GM18867 (cell line): ENCODE measurements around the gene CAPZB.

Source experiments
- ATAC-seq: cut with Tn5 transposase; IDR thresholded peaks from one replicate; pipeline ENCODE4 v1.9.1; 2021; ENCODE audit warnings: mild to moderate bottlenecking, moderate library complexity; ENCODE audit not compliant: unreplicated experiment

CAPZB gene

GRCh38 chr1:19336543-19336942, 148.8 kb downstream of the CAPZB start:
- ATAC-seq, result no peak

DNA sequence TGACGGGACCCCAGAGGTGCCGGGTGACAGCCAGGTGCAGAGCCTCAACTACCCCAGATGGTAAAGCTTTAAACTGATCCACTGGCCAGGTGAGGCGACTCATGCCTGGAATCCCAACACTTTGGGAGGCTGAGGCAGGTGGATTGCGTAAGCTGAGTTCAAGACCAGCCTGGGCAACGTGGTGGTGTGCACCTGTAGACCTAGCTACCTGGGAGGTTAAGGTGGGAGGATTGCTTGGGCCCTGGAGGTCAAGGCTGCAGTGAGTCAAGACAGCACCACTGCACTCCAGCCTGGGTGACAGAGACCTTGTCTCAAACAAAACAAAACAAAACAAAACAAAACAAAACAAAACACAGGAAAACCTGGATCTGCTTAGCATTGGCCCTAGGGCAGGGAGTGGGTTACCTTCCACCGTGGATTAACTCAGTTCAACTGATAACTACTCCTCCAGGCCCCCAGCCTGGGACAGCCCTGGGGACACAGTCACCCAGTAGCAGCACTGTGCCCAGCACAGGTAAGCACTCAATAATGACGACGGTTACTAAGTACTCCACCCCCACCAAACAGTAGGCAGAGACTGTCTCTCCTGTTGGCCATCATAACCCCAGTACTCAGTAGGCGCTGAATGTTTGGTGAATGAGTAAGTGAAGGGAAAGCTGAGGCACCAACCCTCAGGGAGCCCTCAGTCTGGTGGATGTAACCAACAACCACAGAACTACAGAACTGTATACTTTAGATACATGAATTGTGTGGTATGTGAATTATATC, 151.6 kb downstream of the CAPZB start:
- ATAC-seq, result no peak

- ATAC-seq, result no peak
Measured at GRCh38 chr1:19332832-19333231, 152.5 kb downstream of the CAPZB start.

DNA sequence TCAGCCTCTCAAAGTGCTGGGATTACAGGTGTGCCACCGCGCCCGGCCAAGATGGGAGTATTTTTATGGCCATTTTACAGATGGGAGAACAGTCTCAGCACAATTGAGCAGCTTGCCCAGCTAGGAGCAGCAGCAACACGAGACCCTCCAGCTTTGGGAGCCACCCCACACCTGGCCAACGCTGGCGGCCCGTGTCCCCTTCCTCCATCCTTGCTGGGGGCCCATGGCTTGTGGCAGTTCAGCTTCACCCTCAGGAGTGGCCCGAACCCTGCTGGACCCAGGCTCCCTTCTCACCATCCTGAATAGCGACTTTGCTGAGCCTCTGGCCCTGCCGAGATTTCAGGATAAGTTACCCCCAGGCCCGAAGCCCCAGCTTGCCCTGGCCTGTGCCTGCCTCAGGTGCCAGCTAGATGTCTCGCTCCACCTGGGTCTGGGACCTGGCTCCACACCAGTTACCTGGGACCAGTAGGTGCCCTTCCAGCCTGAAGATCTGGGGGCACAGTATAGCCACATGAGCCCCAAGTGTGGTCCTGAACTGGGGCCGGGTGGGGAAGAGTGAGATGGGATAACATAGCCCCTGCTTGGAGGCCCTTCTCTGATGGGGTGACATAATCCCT, 154.0 kb downstream of the CAPZB start:
- ATAC-seq, result no peak

- no peak for ATAC-seq
Measured at GRCh38 chr1:19330449-19331135, 154.7 kb downstream of the CAPZB start.

DNA sequence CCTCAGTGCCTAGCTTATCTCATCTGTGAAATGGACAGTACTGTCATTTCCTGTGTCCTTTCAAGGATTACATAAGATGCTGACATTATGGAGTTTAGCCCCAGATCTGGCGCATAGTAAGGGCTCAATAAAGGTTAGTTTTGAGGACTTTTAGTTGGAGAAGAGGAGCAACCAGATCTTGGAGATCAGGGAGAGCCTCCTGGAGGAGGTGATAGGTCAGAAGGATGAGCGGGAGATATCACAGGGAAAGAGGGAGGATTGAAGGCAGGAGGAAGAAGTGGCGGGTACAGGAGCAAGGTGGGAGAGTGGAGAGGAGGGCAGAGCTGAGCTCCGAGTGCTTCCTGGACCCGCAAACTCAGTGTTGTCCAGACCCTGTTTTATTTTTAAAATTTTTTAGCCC, 155.7 kb downstream of the CAPZB start:
- no peak for ATAC-seq

DNA sequence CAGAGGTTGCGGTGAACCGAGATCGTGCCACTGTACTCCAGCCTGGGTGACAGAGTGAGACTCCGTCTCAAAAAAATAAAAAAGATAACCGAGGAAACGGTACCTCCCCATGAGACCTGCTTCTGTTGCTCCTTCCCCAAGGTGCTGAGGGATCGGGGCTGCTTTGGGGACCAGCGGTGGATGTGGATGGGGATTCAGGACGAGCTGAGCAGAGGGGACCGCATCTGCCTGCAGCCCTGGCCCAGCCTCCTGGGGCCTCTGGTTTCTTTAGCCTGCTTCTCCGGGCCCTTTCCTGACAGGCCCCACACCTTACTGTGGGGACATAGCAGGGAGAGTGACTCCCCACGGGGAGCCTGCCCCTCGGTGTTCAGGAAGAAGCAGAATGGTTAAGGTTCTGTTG, 156.2 kb downstream of the CAPZB start:
- ATAC-seq, result no peak

DNA sequence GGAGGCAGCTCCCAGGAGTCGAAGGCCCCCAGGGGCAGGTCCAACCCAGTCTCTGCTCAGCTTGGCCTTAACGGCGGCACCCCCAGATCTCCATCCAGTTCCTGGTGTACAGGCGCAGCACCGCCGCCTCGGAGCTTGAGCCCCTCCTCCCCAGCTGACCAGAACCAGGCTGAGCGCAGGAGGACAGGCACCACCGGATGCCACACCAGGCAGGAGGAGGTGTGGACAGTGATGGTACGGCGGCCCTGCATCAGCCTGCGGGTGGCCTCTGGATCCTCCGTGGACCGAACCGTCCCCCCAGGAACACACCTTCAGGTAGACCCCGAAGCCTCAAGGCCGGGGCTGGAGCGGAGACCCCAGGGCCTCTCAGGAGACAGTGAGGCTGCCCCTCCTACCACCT, 156.9 kb downstream of the CAPZB start:
- ATAC-seq, result no peak

- no peak for ATAC-seq
Measured at GRCh38 chr1:19327736-19328135, 157.6 kb downstream of the CAPZB start.

DNA sequence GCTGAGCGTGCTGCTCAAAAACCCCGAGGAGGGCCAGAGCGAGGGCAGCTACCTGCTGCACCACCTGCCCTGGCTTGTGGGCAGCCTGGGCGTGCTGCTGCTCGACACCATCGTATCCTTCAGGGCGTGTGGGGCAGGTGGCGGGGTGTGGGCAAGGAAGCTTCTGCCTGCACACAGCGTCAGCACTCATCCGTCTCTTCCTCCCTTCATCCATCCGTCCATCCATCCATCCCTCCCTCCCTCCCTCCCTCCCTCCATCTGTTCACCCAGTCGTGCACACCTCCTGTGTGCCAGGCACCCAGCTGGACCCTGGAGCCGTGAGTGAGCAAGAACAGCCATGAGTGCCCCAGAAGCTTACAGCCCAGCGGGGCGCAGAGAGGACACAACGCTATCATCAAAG, 158.0 kb downstream of the CAPZB start:
- no peak for ATAC-seq

- ATAC-seq, result no peak
Measured at GRCh38 chr1:19326748-19327065, 158.6 kb downstream of the CAPZB start.

DNA sequence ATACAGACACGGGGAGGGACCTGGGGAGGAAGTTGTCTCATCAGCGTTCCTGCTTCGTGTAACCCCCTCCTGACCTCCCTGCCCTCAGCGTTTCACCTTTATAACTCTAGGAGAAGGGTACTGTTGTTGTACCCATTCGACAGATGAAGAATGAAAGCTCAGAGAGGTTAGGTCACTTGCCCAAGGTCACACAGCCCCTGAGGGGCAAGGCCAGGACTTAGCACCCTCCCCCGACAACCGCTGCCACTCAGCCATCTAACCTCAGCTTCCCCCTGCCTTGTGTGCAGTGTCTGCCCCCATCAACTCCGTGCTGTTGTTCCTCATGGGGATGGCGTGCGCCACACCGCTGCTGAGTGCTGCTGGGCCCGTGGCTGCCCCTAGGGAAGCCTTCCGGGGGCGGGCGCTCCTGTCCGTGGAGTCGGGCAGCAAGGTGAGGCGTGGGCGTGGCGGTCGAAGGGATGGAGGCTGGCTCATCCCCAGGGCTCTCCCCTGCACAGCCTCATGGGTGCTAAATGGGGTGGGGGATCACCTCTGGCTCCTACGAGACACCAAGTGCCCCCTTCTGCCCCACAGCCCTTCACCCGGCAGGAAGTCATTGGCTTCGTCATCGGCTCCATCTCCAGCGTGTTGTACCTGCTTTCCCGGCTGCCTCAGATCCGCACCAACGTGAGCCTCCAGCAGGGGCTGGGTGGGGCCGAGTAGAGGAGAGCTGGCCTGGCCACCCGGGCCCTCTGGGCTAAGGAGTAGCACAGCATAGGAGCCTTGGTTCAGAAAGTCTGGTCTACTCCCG, 159.2 kb downstream of the CAPZB start:
- ATAC-seq, result no peak

DNA sequence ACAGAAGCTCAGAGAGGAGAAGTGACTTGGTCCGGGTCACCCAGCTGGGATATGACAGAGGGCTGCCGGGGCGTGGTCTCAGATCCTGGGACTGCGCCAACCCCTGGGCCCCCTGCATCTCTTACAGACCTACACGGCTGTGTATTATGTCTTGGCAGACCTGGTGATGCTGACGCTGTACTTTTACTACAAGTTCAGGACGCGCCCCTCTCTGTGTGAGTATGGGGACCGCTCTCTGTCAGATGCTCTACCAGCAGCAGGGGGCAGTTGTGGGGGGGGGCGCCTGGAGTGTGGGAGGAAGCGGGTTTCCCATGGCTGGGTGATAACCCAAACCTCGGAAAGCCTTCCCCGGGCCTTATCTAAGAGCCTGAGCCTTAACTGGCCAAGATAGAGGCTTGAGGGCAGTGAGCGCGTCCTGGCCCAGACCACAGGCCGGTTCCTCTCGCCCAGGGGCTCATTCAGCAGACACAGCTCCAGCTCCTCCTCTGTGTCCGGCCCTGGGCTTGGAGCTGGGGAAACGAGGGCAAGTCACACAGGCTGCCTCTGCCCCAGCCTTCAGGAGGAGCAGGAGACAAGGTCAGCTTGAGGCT, 159.9 kb downstream of the CAPZB start:
- ATAC-seq, result no peak

GRCh38 chr1:19324665-19324990, 160.7 kb downstream of the CAPZB start:
- no peak for ATAC-seq

GRCh38 chr1:19323987-19324664, 161.2 kb downstream of the CAPZB start:
- ATAC-seq, result no peak

DNA sequence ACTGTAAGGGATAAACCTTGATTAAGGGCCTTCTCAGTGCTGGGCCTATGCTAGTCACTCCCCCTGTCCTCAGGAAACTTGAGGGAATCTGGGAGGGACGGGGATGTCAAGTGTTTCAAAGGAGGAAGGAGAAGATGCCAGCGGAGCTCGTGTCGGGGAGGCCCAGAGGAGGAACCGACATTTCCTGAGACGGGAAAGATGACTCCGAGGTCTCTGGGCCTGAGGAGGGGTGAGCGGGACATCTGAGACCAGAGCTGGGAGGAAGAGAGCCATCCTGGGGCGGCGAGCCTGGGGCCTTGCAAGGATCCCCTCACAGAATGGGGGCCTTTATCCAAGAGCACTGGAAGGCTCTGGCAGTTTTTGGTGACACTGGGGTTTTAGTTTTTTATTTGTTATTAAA, 162.9 kb downstream of the CAPZB start:
- ATAC-seq, result no peak

GRCh38 chr1:19321071-19321470, 164.3 kb downstream of the CAPZB start:
- no peak for ATAC-seq

GRCh38 chr1:19319196-19319595, 166.1 kb downstream of the CAPZB start:
- no peak for ATAC-seq

GRCh38 chr1:19317126-19317910, 168.0 kb downstream of the CAPZB start:
- no peak for ATAC-seq
